Activated naive CD8-positive, alpha-beta T cell (primary cell): Measurements from ENCODE around the gene NKAIN2.
"Not testable (repeated sequence)": the region's sequence is repeated elsewhere in the genome, so short reads cannot be mapped to it uniquely, and the experiment has no call there.

ENCODE experiments used
- H3K27ac Mint-ChIP-seq: one replicate; pipeline ENCODE4 v1.8.0; 2021; ENCODE audit warnings: mixed read lengths
- H3K27me3 Mint-ChIP-seq: one replicate; pipeline ENCODE4 v1.8.0; 2021; ENCODE audit warnings: mixed read lengths
- H3K36me3 Mint-ChIP-seq: one replicate; pipeline ENCODE4 v1.8.0; 2021; ENCODE audit warnings: mixed read lengths
- H3K4me1 Mint-ChIP-seq: one replicate; pipeline ENCODE4 v1.8.0; 2021; ENCODE audit warnings: low read depth, mixed read lengths
- H3K4me3 Mint-ChIP-seq: one replicate; pipeline ENCODE4 v1.8.0; 2021; ENCODE audit warnings: mild to moderate bottlenecking, mixed read lengths
- H3K9me3 Mint-ChIP-seq: one replicate; pipeline ENCODE4 v1.8.0; 2021; ENCODE audit warnings: low read depth, mixed read lengths

NKAIN2 gene

GRCh38 chr6:123940551-123940950 lies 136.9 kb downstream of the NKAIN2 start:
- no peak overlapping the region for H3K27ac Mint-ChIP-seq
- H3K36me3 Mint-ChIP-seq, result no peaks in the 10 kb centered on the region
- H3K4me1 Mint-ChIP-seq, result no peaks in the 10 kb centered on the region
- no peaks in the 10 kb centered on the region for H3K9me3 Mint-ChIP-seq
- no peak overlapping the region for H3K4me3 Mint-ChIP-seq
- no peaks in the 10 kb centered on the region for H3K27me3 Mint-ChIP-seq

GRCh38 chr6:123941855-123942254 lies 138.2 kb downstream of the NKAIN2 start:
- no peaks in the 10 kb centered on the region for H3K4me1 Mint-ChIP-seq
- H3K4me3 Mint-ChIP-seq, result no peak overlapping the region
- H3K27ac Mint-ChIP-seq, result no peak overlapping the region
- H3K9me3 Mint-ChIP-seq, result no peaks in the 10 kb centered on the region
- H3K27me3 Mint-ChIP-seq, result no peaks in the 10 kb centered on the region
- no peaks in the 10 kb centered on the region for H3K36me3 Mint-ChIP-seq

GRCh38 chr6:123945386-123945785 lies 141.7 kb downstream of the NKAIN2 start:
- peaks cover under 1% of the 10 kb centered on the region for H3K9me3 Mint-ChIP-seq
- no peak overlapping the region for H3K27ac Mint-ChIP-seq
- no peak overlapping the region for H3K4me3 Mint-ChIP-seq
- H3K27me3 Mint-ChIP-seq, result no peaks in the 10 kb centered on the region
- no peaks in the 10 kb centered on the region for H3K36me3 Mint-ChIP-seq
- no peaks in the 10 kb centered on the region for H3K4me1 Mint-ChIP-seq

GRCh38 chr6:123953920-123954319 lies 150.3 kb downstream of the NKAIN2 start:
- H3K27me3 Mint-ChIP-seq, result no peaks in the 10 kb centered on the region
- H3K36me3 Mint-ChIP-seq, result no peaks in the 10 kb centered on the region
- no peak overlapping the region for H3K27ac Mint-ChIP-seq
- peaks cover 13% of the 10 kb centered on the region for H3K9me3 Mint-ChIP-seq
- no peaks in the 10 kb centered on the region for H3K4me1 Mint-ChIP-seq
- H3K4me3 Mint-ChIP-seq, result no peak overlapping the region

GRCh38 chr6:123956492-123957139 lies 153.0 kb downstream of the NKAIN2 start:
- Mint-ChIP-seq H3K27ac (no peak overlapping the region), H3K36me3 (no peaks in the 10 kb centered on the region), H3K27me3 (no peaks in the 10 kb centered on the region), H3K4me3 (no peak overlapping the region), H3K4me1 (no peaks in the 10 kb centered on the region), H3K9me3 (peaks cover 5% of the 10 kb centered on the region)

- no peaks in the 10 kb centered on the region for H3K27me3 Mint-ChIP-seq
- no peaks in the 10 kb centered on the region for H3K36me3 Mint-ChIP-seq
- no peaks in the 10 kb centered on the region for H3K4me1 Mint-ChIP-seq
- no peaks in the 10 kb centered on the region for H3K9me3 Mint-ChIP-seq
- H3K4me3 Mint-ChIP-seq, result no peak overlapping the region
- no peak overlapping the region for H3K27ac Mint-ChIP-seq
These were observed 158.8 kb downstream of the NKAIN2 start for GRCh38 chr6:123962508-123962907.

GRCh38 chr6:123965894-123966293 lies 162.2 kb downstream of the NKAIN2 start:
- Mint-ChIP-seq H3K27me3 (no peaks in the 10 kb centered on the region), H3K9me3 (no peaks in the 10 kb centered on the region), H3K27ac (no peak overlapping the region), H3K4me1 (no peaks in the 10 kb centered on the region), H3K4me3 (no peak overlapping the region), H3K36me3 (no peaks in the 10 kb centered on the region)

GRCh38 chr6:123966618-123967017 lies 163.0 kb downstream of the NKAIN2 start:
- Mint-ChIP-seq H3K27me3 (no peaks in the 10 kb centered on the region), H3K27ac (no peak overlapping the region), H3K4me3 (no peak overlapping the region), H3K36me3 (no peaks in the 10 kb centered on the region), H3K4me1 (no peaks in the 10 kb centered on the region), H3K9me3 (no peaks in the 10 kb centered on the region)

- H3K4me1 Mint-ChIP-seq, result no peaks in the 10 kb centered on the region
- H3K4me3 Mint-ChIP-seq, result no peak overlapping the region
- no peak overlapping the region for H3K27ac Mint-ChIP-seq
- H3K9me3 Mint-ChIP-seq, result peaks cover 4% of the 10 kb centered on the region
- no peaks in the 10 kb centered on the region for H3K36me3 Mint-ChIP-seq
- no peaks in the 10 kb centered on the region for H3K27me3 Mint-ChIP-seq
These were observed 164.2 kb downstream of the NKAIN2 start for GRCh38 chr6:123967905-123968304.

GRCh38 chr6:123972600-123973294 lies 169.1 kb downstream of the NKAIN2 start:
- Mint-ChIP-seq H3K4me1 (no peaks in the 10 kb centered on the region), H3K27ac (no peak overlapping the region), H3K27me3 (no peaks in the 10 kb centered on the region), H3K36me3 (no peaks in the 10 kb centered on the region), H3K9me3 (peaks cover 4% of the 10 kb centered on the region), H3K4me3 (no peak overlapping the region)

GRCh38 chr6:123980311-123980710 lies 176.6 kb downstream of the NKAIN2 start:
- no peaks in the 10 kb centered on the region for H3K4me1 Mint-ChIP-seq
- no peak overlapping the region for H3K27ac Mint-ChIP-seq
- H3K36me3 Mint-ChIP-seq, result no peaks in the 10 kb centered on the region
- H3K4me3 Mint-ChIP-seq, result no peak overlapping the region
- no peaks in the 10 kb centered on the region for H3K27me3 Mint-ChIP-seq
- peaks cover 6% of the 10 kb centered on the region for H3K9me3 Mint-ChIP-seq

- H3K27ac Mint-ChIP-seq, result no peak overlapping the region
- H3K9me3 Mint-ChIP-seq, result peaks cover 4% of the 10 kb centered on the region
- no peaks in the 10 kb centered on the region for H3K27me3 Mint-ChIP-seq
- no peaks in the 10 kb centered on the region for H3K4me1 Mint-ChIP-seq
- no peak overlapping the region for H3K4me3 Mint-ChIP-seq
- H3K36me3 Mint-ChIP-seq, result no peaks in the 10 kb centered on the region
These were observed 183.3 kb downstream of the NKAIN2 start for GRCh38 chr6:123986938-123987337.

GRCh38 chr6:123989918-123990317 lies 186.3 kb downstream of the NKAIN2 start:
- H3K4me3 Mint-ChIP-seq, H3K27me3 Mint-ChIP-seq, H3K36me3 Mint-ChIP-seq, H3K9me3 Mint-ChIP-seq, H3K4me1 Mint-ChIP-seq, H3K27ac Mint-ChIP-seq: not testable (repeated sequence)

GRCh38 chr6:123990376-123990775 lies 186.7 kb downstream of the NKAIN2 start:
- H3K36me3 Mint-ChIP-seq, result no peaks in the 10 kb centered on the region

GRCh38 chr6:123994168-123994567 lies 190.5 kb downstream of the NKAIN2 start:
- no peaks in the 10 kb centered on the region for H3K4me1 Mint-ChIP-seq
- H3K36me3 Mint-ChIP-seq, result no peaks in the 10 kb centered on the region
- H3K27ac Mint-ChIP-seq, result no peak overlapping the region
- peaks cover 3% of the 10 kb centered on the region for H3K9me3 Mint-ChIP-seq
- H3K27me3 Mint-ChIP-seq, result no peaks in the 10 kb centered on the region
- no peak overlapping the region for H3K4me3 Mint-ChIP-seq

More at GRCh38 chr6:123990376-123990775, 186.7 kb downstream of the NKAIN2 start:
- H3K9me3 Mint-ChIP-seq, result peaks cover 3% of the 10 kb centered on the region
- no peak overlapping the region for H3K27ac Mint-ChIP-seq
- no peak overlapping the region for H3K4me3 Mint-ChIP-seq
- H3K4me1 Mint-ChIP-seq, result no peaks in the 10 kb centered on the region
- no peaks in the 10 kb centered on the region for H3K27me3 Mint-ChIP-seq
